GM19035 (cell line): ENCODE data around the gene CENPO.

ENCODE experiments used
- ATAC-seq: cut with Tn5 transposase; IDR thresholded peaks from one replicate; pipeline ENCODE4 v1.9.1; 2021; ENCODE audit not compliant: unreplicated experiment

The CENPO gene

DNA sequence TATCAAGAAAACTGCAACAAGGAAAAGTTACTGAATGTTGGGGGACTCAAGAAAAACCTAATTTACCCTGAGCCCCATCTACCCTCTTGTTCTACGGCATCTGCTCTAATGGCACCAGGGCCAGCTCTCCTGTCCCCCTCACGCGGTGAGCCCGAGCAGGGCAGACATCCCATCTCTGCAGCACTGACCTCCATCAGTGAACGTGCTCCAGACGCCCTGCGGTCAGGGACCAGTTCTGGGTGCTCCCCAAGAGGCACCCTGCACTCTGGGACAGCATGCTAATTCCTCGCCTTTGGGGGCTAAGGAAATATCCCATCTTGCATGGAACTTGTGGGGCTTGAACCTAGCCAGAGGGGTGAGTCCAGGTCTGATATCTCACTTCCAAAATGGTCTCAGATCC lies 43.0 kb downstream of the CENPO start:
- ATAC-seq: no peak

DNA sequence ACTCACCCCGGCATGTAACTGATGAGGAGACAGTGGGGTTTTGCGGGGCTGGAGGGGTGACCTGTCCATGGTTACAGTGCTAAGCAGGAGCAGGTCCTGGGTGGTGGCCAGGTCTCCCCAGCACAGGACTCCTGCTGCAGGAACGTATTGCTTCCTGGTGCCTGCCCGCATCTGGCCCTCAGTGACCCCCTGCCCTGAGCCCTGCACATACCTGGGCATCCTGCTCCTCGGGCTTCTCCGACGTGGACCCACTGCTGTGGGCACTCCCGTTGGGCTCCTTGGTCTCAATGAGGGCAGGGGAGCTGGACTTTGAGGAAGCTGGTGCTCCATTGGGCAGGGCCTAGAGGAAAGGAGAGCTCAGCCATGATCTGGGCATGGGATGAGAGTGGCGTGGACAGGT lies 43.5 kb downstream of the CENPO start:
- no peak for ATAC-seq

DNA sequence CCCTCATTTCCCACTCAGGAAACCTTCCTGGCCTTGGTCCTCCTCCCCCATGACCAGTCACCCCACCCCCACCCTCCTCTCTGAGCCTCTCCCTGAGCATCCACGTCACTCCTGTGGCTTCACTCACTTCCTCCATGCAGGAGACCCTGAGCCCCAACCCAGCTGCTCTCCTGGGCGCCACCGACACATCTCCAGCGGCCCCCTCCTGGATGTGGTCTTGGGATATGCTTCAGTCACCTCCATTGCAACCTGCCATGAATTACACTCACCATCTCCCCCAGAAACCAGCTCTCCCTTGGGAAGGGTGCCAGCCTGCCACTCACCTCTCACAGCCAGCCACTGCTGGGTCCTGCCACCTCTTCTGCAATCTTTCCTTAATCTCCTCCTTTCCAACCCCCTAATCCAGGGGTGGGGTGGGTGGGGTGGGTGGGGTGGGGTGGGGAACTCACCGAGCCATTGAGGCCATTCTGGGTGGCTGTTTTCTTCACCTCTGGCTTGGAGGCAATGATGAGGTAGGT lies 44.8 kb downstream of the CENPO start:
- ATAC-seq: no peak

DNA sequence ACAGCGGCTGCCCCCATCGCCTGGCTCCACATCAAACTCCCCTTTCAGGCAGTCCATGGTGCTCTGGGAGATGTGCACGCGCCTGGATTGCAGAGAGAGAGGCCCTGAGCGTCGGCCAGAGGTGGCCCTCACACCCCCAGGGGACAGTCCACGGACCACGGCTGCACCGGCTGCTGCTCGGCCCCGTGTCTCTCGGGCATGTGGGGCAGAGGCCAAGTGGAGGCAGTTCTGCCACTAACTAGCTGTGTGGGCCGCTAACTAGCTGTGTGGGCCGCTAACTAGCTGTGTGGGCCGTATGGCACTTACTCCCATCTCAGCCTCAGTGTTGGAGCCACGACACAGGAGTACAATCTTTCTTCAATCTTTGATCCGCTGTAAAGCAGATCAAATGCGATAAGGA lies 45.3 kb downstream of the CENPO start:
- no peak for ATAC-seq

DNA sequence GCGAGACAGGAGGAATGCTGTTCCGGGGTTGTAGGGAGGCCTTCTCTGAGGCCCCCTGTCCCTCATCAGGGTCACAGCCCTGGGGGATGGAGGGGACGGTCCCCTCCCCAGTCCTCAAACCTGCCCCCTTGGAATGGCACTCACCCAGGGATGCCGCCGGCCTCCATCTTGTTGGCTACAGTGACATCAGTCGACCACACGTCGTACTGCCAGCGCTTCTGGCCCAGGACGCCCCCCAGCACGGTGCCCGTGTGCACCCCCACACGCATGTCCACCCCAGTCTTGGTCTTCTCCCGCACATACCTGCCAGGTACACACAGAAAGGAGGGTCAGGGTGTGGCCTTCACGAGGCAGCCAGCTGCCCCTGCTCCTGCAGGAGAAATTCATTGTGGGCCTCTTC lies 46.5 kb downstream of the CENPO start:
- no peak for ATAC-seq

DNA sequence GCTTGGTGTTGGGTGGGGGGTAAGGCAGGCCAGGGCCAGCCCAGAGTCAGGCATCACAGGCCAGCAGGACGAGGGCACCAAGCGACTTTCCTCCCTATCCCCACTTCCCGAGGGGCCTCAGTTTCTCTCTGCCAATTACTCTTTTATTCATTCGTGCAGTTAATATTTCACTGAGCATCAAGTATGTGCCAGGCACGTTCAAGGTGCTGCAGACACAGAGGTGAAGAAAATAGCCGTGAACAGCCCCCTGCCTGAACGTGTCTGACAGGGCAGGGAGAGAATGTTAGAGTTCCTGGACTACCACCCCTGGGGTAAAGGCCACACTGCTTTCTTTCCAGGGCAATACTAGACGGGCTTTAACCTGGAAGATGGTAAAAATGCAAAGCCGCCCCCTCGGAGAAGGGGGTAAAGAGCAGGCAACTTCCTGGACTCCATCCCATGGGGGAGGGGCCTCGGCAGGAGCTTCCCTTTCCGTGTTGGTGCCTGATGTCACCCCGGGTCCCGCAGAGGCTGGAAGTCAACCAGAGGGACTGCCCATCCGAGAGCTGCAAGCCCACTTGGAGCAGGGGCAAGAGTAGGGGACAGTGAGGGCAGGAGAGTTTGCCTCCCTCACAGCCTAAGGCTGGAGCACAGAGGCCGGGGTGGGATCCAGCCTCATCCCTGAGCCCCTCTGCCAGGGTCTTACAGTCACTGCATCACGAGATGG lies 47.1 kb downstream of the CENPO start:
- no peak for ATAC-seq

DNA sequence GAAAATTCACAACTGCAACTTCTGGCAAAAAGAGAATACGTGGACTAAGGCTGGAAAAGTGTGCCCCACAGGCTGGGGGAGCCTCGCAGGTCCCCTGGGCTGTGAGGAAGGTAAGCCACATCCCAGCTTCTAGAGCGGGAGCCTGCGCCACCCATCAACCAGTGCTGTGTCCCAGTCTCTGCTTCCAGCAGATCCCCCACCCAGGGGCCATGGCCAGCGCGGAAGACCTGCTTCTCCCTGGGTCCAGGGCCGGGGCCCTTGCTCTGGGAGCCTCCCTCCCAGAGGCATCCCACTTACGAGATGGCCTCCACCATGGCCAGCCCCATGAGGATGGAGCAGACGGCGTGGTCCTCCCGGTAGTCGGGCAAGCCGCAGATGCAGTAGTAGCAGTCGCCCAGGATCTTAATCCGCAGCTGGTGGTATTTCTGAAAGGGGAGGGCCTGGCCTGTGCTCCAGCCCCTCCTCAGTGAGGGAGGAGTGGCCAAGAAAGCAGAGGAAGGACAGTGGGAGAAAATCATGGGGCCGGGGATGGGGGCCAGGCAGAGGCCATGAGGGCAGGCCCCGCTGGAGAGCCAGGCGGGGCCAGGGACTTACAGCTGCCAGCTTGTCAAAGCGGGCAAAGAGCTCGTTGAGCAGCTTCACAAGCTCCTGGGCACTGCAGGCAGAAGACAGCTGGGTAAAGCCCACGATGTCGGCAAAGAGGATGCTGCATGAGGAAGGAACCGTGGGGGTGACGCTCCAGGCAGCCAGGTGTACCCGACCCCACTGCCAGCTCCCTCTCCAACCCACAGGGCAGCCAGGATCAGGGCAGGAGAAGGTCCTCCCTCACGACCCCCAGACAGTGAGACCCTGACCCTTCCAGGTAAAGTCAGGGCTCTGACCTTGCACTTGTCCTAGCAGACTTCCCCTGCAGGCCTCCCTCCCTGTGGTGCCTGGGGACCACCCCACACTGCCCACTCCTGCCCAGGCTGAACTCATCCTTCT lies 48.0 kb downstream of the CENPO start:
- no peak for ATAC-seq

DNA sequence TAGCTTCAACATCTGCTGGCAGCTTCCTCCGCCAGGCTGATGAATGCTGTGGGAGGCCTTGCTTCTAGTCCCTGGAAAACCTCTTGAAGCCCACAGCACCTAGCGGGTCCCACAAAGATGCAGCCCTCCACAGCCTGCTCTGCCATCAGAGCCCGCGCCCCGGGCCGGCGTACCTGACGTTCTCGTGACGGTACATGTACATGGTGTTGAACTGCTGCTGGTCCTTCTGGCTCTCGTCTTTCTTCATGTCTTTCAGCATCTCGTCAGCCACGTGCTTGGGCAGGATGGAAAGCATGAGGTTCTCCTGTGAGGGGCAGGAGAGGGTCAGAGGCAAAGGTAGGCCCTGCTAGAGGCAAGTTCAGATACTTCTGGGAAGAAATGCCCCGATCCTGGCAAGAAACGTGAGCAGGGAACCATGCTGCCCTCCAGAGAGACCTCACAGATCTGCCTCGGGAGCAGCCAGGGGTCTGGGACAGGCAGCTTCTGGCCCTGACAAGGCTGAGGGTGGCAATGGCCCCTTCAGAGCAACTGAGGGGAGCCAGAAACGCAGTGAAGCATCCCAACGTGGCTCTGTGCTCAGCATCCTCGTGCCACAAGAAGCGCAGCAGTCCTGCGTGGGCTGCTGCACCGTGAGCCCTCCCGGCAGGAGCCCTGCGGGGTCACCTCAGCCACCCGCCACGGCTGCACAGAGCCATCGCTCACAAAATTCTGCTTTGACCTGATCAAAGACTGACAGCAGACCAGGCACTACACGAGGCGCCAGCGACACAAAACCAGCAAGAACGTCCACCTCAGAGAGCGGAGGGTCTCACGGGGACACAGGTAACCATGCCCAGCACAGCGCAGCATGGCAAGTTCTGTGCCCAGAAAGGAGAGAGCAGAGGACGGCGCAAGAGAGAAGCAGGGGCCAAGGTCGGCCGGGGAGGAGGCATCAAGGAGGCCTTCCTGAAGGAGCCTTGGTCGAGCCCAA lies 49.1 kb downstream of the CENPO start:
- ATAC-seq: no peak

DNA sequence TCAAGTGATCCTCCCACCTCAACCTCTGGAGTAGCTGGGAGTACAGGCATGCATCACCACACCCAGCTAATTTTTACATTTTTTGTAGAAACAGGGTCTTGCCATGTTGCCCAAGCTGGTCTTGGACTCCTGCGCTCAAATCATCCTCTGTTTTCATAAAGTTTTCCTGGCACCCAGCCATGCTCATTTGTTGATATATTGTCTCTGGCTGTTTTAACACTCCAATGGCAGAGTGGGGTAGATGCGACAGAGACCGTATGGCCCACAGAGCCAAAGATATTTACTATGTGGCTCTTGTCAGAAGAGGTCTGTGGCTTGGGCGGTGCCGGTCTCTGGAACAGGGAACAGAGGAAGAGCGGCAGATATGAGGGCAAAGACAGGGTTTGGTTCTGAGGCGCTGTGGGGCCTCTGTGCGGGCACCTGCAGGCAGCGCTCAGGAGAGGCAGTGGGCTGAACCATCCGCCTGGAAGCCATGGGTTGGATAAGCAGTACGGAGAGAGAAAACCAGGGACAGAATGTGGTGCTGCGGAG lies 50.2 kb downstream of the CENPO start:
- no peak for ATAC-seq

DNA sequence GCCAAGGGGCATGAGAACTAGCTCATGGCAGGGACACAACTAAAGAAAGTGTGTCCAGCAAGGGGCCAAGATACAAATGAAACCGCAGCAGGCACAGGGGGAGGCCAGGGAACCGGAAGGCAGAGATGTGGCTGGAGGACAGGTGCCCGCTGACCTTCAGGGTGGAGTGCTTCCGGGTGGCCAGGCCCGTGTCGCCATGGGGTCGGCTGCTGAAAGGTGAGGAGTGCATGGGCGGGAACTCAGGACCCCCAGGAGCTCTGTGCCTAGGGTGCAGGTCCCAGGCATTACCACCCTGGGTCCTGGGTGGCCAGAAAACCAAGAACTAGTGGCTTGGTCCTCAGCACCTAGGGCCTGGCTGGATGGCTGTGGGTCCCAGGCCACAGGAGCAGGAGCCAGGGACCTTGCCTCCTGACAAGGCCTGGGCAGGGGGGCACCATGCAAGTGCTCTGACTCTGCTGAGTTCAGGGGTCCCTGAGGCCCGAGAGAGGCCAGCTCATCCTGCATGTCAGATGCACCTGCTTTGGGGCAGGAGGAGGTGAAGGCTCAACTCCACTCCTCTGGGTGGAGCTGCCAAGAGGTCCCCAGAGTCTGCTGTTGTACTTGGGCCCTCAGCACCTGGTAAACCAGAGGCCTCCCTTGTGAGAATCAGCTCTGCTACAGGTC lies 50.9 kb downstream of the CENPO start:
- no peak for ATAC-seq

DNA sequence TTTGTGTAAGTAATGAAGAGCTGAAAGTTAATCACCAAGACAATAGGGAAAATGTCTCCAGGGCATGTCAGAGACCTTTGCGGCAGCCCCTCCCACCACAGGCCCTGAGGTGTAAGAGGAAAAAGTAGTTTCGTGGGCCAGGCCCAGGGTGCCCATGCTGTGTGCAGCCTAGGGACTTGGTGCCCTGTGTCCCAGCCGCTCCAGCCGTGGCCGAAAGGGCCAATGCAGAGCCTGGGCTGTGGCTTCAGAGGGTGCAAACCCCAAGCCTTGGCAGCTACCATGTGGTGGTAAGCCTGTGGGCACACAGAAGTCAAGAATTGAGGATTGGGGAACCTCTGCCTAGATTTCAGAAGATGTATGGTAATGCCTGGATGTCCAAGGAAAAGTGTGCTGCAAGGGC lies 52.5 kb downstream of the CENPO start:
- no peak for ATAC-seq

DNA sequence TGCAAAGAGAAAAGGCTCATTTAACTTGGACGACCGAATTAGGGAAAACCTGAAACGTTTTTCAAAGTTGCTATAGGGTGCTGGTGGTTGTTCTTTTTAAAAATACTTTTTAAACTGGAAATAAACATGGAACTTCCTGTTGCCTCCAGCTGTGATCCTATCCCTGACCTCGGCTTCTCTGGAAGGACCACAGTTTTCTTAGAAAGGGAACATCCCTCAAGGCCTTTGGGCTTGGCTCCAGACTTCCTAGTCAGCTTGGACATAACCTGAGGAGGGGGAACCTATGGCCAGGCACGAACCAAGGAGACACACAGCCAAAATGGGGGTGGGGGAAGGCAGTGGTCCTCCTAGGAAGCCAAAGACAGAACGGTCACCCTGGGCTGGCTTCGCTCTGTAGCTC lies 57.7 kb downstream of the CENPO start:
- no peak for ATAC-seq

DNA sequence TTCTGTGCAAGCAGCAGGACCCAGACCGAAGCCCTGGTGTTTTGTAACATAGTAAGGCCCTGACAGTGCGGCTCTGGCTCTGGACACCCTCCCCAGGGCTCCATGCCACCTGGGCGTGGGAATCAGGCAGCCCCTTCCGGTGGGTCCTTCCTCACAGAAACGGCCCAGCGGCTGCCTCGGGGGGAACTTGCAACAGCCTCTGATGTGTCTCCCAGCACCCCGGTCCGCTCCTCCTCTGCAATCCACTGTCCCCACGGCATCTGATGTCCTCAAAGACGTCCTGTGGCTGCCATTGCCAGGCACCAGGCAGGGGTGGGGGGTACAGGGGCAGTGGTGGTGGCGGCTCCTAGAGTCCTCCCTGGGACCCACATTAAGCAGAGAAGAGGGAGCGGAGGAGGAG lies 58.8 kb downstream of the CENPO start:
- no peak for ATAC-seq

DNA sequence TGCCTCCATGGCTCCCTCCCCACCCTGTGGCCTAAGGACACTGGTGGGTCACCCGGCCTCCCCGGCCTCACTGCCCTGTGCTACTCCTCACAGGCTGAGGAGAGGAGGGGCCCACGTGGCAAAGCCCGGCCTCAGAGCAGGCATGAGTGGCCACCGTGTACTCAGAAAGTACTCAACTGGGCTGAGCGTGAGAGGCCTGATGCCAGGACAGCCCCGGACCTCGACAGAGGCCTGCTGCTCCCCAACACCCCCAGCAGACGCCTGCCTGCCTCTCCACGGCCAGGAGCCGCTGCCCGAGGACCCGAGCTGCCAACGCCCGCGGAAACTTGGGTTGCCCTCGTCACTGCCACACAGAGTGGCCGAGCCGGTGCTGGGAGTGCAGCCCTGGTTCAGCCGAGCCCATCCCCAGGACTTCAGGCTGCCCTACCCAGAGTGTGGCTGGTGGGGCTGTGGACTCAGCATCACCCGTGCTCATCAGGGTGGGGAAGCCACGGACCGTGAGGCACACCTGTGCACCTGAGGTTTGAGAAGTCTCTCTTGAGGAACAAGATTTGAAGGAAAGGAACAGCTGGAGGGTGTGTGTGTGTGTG lies 59.3 kb downstream of the CENPO start:
- no peak for ATAC-seq

DNA sequence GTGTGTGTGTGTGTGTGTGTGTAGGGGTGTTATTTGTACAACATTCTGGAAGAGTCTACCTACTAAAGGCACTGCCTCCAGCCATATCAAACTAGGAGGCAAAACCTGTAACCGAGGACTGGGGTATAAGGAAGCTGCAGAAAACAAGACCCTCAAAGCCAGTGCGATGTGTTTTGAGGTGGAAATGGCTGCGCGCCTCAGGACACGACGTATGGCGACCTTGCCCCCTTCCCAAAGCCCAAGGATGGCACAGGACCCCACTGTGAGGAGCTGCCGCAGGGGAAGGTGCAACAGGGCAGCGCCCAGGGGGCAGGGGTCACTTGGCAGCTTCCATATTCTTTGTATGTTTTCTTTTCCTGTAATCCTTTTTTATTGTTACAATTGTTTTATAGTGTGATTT lies 59.8 kb downstream of the CENPO start:
- ATAC-seq: no peak

DNA sequence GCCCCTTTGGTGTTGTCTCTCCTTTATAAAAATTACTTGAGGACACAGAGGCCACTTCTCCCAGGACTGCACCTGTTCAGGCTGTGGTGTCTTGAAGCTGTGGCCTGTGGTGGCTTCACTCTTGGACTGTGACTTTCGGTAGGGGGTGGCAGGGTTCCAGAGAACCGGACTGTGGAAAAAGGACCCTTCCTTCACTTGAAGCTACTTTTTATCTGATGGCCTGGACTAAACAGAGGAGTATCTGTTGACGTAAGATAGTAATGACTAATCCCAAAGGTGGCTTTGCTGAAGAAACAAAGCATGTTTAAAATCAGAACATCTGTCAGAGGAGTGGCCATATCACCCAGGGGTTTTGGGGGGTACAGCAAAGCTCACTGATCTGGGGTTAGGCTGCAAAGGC lies 60.8 kb downstream of the CENPO start:
- ATAC-seq: no peak

DNA sequence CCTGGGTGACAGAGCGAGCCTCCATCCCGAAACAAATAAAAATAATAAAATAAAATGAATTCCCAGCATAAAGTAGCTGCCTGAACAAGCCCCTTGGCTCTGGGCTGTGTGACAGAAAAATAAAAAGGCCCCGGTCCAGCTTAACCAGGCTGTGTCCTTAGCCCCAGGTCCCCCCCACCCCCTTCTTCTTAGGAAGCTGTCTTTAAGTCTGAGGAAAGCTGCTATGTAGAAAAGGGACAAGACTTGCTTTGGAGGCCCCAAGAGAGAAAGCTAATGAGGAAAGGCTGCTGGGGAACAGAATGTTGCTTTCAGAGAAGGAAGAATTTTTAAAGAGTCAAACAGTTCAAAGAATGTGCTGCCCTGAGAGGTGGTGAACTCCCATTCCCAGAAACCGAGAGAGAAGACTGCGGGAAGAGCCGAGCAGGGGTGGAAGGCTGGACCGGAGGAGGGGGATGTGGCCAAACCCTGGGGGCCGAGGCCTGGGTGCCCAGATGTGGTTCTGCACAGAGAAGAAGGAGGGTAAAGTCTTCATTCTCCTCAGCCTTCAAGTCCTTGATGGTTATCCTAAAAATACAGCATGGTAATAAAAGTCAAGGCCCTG lies 61.9 kb downstream of the CENPO start:
- ATAC-seq: no peak

DNA sequence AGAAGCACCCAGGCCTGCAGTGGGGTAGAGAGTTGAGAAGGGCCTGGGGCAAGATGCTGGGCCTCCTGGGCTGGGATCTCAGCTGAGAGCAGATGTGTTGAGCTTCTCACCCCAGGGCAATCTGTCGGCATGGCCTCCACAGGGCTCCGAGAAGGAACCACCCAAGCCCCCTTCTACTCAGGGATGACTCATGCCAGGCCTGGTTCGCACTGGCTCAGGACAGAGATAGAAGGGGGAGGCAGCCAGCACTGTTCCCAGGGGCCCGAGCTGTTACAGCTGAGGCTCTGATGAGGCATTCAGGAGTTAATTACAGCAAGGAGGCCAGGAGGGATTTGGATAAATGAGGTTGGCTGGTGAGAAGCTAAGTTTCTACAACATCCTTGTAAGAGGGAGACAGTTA lies 62.5 kb downstream of the CENPO start:
- no peak for ATAC-seq

DNA sequence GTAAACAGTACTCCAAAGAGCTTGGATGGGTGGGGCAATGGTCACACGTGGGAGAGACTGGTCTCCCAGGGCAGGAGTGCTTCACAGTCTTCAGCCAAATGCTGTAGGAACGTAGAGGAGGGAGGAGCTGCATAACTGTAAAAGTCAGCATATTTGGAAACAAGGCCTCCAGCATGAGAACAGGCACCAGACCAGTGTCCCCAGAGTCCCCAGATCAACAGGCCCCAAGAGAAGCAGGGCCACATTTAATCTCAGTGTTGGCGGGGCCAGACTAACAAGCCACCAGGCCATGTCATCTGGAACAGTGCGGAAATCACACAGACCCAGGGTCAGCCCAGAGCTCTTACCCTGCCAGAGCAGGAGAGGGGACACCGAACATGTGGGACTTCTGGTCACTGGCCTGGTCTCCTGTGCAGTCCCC lies 63.6 kb downstream of the CENPO start:
- no peak for ATAC-seq
